NCI-H1105 (cell line): ENCODE results near the gene MDM4.
"Not testable (repeated sequence)": the region's sequence is repeated elsewhere in the genome, so short reads cannot be mapped to it uniquely, and the experiment has no call there.

Experiments
- DNase-seq: peaks from one replicate; lab custom pipeline; 2025; lab: John Stamatoyannopoulos, UW

The MDM4 gene

DNA sequence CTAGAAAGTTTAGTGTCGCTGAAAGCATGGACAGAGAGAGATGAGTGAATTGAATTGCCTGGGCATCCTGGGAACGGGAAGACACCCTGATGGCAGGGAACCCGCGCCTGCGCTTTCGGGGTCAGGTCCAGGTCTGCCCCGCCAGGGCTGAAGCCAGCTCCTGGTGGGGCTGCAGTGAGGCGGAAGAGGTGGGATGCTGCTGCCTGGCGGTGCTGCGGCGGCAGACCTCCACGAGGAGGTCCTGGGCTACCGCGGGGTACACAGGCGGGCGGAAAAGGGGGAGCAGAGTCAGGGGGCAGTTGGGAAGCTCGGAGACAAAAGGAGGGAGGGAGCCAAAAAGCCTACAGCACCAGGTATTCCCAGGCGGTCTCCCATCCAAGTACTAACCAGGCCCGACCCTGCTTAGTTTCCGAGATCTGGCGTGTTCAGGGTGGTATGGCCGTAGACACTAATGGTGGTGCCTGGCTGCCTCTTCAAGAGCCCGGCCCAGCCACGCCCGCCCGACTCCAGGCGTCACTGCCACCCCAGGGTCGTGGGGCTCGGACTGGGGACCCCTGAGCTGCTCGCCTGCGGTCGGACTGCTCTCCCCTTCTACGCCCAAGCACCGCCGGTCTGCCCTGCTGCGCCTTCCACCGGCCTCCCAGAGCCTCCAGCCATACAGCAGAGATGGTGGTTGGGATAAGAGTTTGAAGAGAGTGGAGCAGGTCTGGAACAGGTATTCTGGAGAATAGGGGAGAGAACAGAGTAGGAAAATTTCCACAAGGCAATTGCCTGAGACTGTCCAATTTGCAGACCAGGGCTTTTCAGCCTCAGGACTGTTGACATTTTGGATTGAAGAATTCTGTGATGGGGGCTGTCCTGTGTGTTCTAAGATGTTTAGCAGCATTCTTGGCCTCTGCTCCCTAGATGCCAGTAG lies 46.1 kb downstream of the MDM4 start:
- DNase-seq: no peak

DNA sequence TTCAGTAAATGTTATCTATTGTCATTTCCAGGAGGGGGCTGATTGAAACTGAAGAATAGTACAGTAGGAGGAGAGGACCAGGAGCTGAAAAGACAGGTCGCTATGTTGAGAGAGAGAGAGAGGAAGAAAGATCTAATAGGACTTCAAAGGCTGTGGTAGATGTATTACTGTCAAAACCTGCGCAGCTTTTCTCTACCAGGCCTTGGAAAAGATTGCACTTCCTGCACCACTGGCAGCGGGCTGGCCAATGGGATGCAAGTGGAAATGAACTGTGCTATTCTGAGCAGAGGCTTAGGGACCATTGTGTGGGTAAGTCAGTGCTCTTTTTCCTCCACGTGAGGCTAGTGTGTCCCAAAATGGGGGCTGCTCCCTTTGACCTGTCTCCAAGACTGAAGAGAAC lies 47.1 kb downstream of the MDM4 start:
- no peak for DNase-seq

GRCh38 chr1:204563780-204564179 lies 47.6 kb downstream of the MDM4 start:
- DNase-seq: no peak

DNA sequence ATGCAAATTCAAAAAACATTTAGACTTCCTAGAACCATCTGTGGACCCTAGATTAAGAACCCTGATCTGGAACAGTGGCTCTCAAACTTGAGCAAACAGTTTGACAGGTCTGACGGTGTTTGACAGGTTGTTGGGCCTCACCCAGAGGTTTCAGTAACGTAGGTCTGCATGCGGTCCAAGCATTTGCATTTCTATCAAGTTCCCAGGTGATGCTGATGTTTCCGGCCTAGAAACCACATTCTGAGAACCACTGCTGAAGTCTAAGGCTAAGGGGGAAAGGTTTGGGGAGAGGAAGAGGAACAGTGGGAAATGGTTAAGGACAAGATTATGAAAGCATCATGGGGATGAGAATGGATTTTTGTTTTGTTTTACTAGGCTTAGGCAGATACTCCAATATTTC lies 48.6 kb downstream of the MDM4 start:
- DNase-seq: no peak

- peak; percentile 86 for DNase-seq
Measured at GRCh38 chr1:204565617-204566582, 49.7 kb downstream of the MDM4 start.

DNA sequence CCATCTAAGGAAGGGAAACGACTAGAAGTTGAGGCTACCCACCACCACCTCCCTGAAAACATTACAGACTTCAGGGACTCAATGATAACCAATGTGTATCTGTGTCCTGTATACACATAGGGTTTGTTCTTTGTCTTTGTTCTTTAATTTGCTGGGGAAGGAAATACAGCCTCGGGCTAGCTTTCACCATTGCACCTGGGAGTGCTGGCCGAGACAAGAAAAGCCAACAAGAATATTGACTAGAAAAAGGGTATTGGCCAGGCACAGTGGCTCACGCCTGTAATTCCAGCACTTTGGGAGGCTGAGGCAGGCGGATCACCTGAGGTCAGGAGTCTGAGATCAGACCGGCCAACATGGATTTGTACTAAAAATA lies 50.4 kb downstream of the MDM4 start:
- no peak for DNase-seq

DNA sequence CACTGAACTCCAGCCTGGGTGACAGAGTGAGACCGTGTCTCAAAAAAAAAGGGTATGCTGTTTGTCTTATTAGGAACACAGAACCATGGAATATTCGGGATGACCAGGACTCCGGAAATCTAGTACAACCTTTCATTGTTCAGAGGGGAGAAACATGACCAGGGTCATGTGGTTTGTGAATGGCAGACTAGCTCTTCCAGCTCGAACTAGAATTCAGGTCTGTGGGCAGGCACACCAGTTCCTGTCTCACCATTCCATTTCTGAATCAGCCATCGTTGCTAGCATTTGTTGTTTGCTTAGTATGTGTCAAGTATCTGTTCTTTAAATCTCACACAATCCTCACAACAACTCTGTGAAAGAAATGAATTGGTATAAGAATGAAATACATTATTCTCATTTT lies 50.9 kb downstream of the MDM4 start:
- no peak for DNase-seq

- no peak for DNase-seq
Measured at GRCh38 chr1:204568576-204569315, 52.5 kb downstream of the MDM4 start.

GRCh38 chr1:204569478-204569877 lies 53.3 kb downstream of the MDM4 start:
- DNase-seq: no peak

GRCh38 chr1:204570021-204570420 lies 53.8 kb downstream of the MDM4 start:
- DNase-seq: not testable (repeated sequence)

DNA sequence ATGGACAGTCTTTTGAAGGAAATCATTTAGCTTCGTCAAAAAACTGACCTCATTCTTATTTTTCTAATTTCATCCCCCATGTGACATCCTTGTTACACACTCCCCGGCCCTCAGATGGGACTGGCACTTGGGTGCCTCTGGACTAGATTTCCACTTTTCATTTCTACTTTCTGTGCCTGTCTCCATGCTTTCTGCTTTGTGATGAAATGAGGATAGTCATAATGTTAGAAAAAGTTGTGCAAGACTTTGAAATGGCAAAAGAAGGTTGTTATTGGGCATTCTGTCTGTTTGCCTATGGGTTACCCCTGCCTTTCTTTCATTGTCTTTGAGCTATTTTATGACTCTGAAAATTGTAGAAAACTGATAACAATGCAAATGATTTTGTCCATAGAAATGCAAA lies 54.9 kb downstream of the MDM4 start:
- no peak for DNase-seq

GRCh38 chr1:204571631-204572030 lies 55.4 kb downstream of the MDM4 start:
- DNase-seq: no peak

- DNase-seq: no peak
Measured at GRCh38 chr1:204572923-204573922, 57.0 kb downstream of the MDM4 start.

- DNase-seq: no peak
Measured at GRCh38 chr1:204574016-204574864, 58.0 kb downstream of the MDM4 start.

DNA sequence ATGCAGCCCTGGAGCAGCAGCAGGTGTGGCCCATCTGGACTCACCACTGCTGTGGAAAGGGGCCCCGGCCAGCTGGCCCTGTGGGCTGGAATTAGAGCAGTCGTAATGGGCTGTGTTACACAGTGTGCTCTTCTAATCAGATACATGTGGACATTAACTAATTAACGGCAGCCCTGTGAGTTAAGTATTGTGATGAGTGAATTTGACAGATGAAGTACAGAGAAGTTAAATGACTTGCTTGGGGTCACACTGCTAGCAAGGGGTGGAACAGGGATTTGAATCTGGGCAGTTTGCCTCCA lies 58.6 kb downstream of the MDM4 start:
- DNase-seq: no peak

GRCh38 chr1:204575221-204576190 lies 59.3 kb downstream of the MDM4 start:
- DNase-seq: no peak

DNA sequence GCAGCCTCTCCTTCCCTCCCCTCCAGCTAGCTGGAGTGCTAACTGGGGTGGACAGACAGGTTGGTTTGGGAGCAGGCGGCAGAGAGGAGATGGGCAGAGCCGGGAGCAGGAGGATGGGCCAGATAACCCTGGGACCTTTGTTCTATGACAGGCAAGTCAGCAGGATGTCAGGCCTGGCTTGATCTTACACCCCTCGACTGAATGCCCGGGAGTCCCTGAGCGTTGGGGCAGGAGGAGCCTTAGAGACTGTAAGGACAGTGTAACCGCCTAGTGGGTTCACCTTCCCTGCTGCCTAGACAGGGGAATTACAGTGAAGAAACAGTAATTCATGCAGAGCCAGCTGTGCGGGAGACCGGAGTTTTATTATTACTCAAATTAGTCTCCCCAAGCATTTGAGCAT lies 60.2 kb downstream of the MDM4 start:
- DNase-seq: no peak

GRCh38 chr1:204577794-204578478 lies 61.7 kb downstream of the MDM4 start:
- DNase-seq: no peak
